ENCODE results near the gene KIF4A.
"Not testable (repeated sequence)": the region's sequence is repeated elsewhere in the genome, so short reads cannot be mapped to it uniquely, and the experiment has no call there.

The KIF4A gene

DNA sequence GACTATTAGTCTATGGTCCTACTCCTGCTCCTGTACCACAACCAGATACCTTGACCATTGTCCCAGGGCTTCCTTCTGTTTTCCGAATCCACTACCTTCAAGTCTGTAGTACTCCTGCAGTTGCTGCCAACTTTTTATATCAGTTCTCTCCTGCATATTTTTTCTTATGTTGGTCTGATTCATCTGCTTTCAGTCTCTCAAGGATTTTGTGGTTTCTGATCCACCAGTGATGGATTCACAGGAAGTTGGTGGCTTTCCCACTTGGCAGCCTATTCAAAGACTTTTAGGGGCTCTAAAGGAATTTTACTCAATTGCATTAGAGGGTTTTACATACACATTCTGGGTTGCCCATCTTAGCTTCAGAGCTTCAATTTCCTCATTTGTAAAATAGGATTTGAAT, 23.6 kb downstream of the KIF4A start:
- Histone ChIP-seq H3K9me3 (ENCODE audit: control insufficient read depth, low read length) (no peaks in the 10 kb centered on the region), H3K4me3 (ENCODE audit: low read depth, low read length) (no peak overlapping the region), H3K4me1 (no peaks in the 10 kb centered on the region), H3K27ac (no peak overlapping the region), H3K9ac (no peak overlapping the region), H3K27me3 (ENCODE audit: control insufficient read depth, insufficient read depth, low read length) (no peaks in the 10 kb centered on the region), H3K36me3 (ENCODE audit: control insufficient read depth, insufficient read depth, low read length) (no peaks in the 10 kb centered on the region), H2AFZ (no peak overlapping the region), H3K79me2 (no peaks in the 10 kb centered on the region), H3K4me2 (ENCODE audit: low read length) (no peak overlapping the region)
- TF ChIP-seq CTCF (IDR thresholded peaks at IDR 0.05) = no peak

GRCh38 chrX:70322784-70323183, 32.9 kb downstream of the KIF4A start:
- Histone ChIP-seq H3K4me3 (ENCODE audit: low read depth, low read length) (no peak overlapping the region), H3K27ac (no peak overlapping the region), H3K4me1 (no peaks in the 10 kb centered on the region), H3K9me3 (ENCODE audit: control insufficient read depth, low read length) (no peaks in the 10 kb centered on the region), H3K9ac (no peak overlapping the region), H3K36me3 (ENCODE audit: control insufficient read depth, insufficient read depth, low read length) (no peaks in the 10 kb centered on the region), H2AFZ (no peak overlapping the region), H3K79me2 (no peaks in the 10 kb centered on the region), H3K4me2 (ENCODE audit: low read length) (no peak overlapping the region), H3K27me3 (ENCODE audit: control insufficient read depth, insufficient read depth, low read length) (no peaks in the 10 kb centered on the region)
- TF ChIP-seq CTCF (IDR thresholded peaks at IDR 0.05) = no peak

DNA sequence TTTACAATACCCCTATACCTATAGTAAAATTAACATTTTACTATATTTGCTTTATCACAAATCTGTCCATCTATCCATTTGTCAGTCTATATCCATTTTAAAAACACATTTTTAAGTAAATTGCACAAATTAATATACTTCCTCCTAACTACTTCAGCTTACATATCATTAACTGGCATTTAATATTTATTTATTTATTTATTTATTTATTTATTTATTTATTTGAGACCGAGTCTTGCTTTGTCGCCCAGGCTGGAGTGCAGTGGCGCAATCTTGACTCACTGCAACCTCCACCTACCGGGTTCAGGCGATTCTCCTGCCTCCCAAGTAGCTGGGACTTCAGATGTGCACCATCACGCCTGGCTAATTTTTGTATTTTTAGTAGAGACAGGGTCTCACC, 33.7 kb downstream of the KIF4A start:
- H3K4me2 ChIP-seq (ENCODE audit: low read length); H3K4me1 ChIP-seq; H3K79me2 ChIP-seq; H3K4me3 ChIP-seq (ENCODE audit: low read depth, low read length); H3K27me3 ChIP-seq (ENCODE audit: control insufficient read depth, insufficient read depth, low read length); H3K9me3 ChIP-seq (ENCODE audit: control insufficient read depth, low read length); H3K36me3 ChIP-seq (ENCODE audit: control insufficient read depth, insufficient read depth, low read length); H3K9ac ChIP-seq; H3K27ac ChIP-seq; H2AFZ ChIP-seq: not testable (repeated sequence)

GRCh38 chrX:70324326-70324725, 34.4 kb downstream of the KIF4A start:
- Histone ChIP-seq H3K4me2 (ENCODE audit: low read length) (no peak overlapping the region), H3K9me3 (ENCODE audit: control insufficient read depth, low read length) (no peaks in the 10 kb centered on the region), H3K27me3 (ENCODE audit: control insufficient read depth, insufficient read depth, low read length) (no peaks in the 10 kb centered on the region), H3K4me3 (ENCODE audit: low read depth, low read length) (no peak overlapping the region), H3K36me3 (ENCODE audit: control insufficient read depth, insufficient read depth, low read length) (no peaks in the 10 kb centered on the region), H3K27ac (no peak overlapping the region), H3K4me1 (no peaks in the 10 kb centered on the region), H2AFZ (no peak overlapping the region), H3K79me2 (no peaks in the 10 kb centered on the region), H3K9ac (no peak overlapping the region)
- TF ChIP-seq CTCF (IDR thresholded peaks at IDR 0.05) = no peak

DNA sequence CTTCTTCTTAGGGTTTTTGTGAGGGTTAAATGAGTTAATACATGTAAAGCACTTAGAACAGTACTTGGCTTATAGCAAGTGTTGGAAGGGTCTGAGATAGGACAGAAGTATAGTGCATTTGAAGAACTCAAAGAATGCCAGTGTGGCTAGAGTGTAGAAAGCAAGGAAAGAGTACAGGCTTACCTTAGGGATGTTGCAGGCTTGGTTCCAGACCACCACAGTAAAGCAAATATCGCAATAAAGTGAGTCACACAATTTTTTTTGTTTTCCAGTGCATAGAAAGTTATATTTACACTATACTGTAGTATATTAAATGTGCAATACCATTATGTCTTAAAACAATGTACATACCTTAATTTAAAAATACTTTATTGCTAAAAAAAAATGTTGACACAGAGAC, 41.3 kb downstream of the KIF4A start:
- no peak for TF ChIP-seq CTCF (IDR thresholded peaks at IDR 0.05)
- Histone ChIP-seq H3K79me2 (no peaks in the 10 kb centered on the region), H3K36me3 (ENCODE audit: control insufficient read depth, insufficient read depth, low read length) (no peaks in the 10 kb centered on the region), H3K4me3 (ENCODE audit: low read depth, low read length) (no peak overlapping the region), H2AFZ (no peak overlapping the region), H3K4me1 (no peaks in the 10 kb centered on the region), H3K4me2 (ENCODE audit: low read length) (no peak overlapping the region), H3K27me3 (ENCODE audit: control insufficient read depth, insufficient read depth, low read length) (no peaks in the 10 kb centered on the region), H3K27ac (no peak overlapping the region), H3K9me3 (ENCODE audit: control insufficient read depth, low read length) (no peaks in the 10 kb centered on the region), H3K9ac (no peak overlapping the region)
